Measurements from ENCODE around the gene PRKN.

Gene PRKN

DNA sequence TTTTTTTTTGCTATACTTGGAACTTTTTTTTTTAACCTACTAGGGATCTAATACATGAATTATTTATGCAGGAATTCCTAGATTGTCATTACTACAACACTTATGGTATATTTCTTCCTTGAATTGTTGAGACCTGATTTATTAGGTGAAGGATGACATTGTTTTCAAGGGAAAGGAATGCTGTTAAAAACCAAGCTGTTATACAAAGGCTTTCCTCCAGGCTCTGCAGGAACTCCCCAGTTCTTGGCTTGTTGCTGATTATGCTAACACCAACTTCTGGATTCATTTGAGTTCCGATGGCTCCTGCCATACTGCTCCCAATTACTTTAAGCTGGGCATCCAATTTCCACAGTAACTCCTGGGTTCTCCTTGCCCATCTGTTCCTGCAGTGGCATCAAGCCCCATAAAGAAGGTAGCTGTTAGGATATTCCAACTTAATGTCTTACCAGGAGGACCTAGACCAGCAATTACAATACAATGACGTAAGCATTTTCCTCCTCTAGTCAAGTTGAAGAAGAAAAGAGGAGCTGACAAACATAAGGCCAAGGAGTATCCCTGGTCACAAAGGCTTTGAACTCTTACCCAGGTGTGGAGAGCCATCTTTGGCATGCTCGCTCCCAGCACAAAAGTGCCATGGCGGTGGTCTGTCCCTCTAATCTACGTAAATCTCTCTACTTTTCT, 1237.8 kb downstream of the PRKN start:
- DNase-seq (ENCODE audit: low read depth): no peak
- H3K4me3 ChIP-seq (ENCODE audit: low read depth, low read length): no peak overlapping the region
- TF ChIP-seq, protein P1, sequence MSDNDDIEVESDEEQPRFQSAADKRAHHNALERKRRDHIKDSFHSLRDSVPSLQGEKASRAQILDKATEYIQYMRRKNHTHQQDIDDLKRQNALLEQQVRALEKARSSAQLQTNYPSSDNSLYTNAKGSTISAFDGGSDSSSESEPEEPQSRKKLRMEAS (IDR thresholded peaks at IDR 0.05; ENCODE audit: low read depth, low read length): no peak
- no peak for TF ChIP-seq POLR2A (IDR thresholded peaks at IDR 0.05; ENCODE audit: extremely low read depth, insufficient read length)
- TF ChIP-seq, protein P2, sequence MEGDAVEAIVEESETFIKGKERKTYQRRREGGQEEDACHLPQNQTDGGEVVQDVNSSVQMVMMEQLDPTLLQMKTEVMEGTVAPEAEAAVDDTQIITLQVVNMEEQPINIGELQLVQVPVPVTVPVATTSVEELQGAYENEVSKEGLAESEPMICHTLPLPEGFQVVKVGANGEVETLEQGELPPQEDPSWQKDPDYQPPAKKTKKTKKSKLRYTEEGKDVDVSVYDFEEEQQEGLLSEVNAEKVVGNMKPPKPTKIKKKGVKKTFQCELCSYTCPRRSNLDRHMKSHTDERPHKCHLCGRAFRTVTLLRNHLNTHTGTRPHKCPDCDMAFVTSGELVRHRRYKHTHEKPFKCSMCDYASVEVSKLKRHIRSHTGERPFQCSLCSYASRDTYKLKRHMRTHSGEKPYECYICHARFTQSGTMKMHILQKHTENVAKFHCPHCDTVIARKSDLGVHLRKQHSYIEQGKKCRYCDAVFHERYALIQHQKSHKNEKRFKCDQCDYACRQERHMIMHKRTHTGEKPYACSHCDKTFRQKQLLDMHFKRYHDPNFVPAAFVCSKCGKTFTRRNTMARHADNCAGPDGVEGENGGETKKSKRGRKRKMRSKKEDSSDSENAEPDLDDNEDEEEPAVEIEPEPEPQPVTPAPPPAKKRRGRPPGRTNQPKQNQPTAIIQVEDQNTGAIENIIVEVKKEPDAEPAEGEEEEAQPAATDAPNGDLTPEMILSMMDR (IDR thresholded peaks at IDR 0.05; ENCODE audit: low read depth, low read length): no peak
- TF ChIP-seq MYC (IDR thresholded peaks at IDR 0.05; ENCODE audit: low read depth, low read length): no peak

DNA sequence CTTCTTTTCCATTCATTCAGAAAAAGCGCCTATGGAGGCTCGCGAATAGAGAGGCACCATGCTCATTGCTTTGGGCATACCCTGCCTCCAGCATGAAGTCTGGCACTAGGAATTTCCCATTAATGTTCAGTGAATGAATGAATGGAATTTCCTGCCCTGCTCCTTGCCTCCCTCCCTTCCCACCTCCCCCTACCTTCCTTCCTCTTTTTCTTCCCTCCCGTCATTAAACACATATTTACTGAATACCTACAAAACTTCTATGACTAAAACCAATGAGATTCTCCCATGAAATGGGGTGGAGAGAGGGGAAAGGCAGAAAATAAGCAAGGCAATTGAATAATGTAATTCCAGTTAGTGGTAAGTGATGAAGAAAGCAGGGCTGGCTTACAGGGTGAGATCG, 1239.9 kb downstream of the PRKN start:
- no peak for DNase-seq (ENCODE audit: low read depth)
- H3K4me3 ChIP-seq (ENCODE audit: low read depth, low read length): no peak overlapping the region
- TF ChIP-seq, protein P1 (IDR thresholded peaks at IDR 0.05; ENCODE audit: low read depth, low read length): no peak
- TF ChIP-seq, protein P2 (IDR thresholded peaks at IDR 0.05; ENCODE audit: low read depth, low read length): no peak
- TF ChIP-seq POLR2A (IDR thresholded peaks at IDR 0.05; ENCODE audit: extremely low read depth, insufficient read length) (no peak), MYC (IDR thresholded peaks at IDR 0.05; ENCODE audit: low read depth, low read length) (no peak)

DNA sequence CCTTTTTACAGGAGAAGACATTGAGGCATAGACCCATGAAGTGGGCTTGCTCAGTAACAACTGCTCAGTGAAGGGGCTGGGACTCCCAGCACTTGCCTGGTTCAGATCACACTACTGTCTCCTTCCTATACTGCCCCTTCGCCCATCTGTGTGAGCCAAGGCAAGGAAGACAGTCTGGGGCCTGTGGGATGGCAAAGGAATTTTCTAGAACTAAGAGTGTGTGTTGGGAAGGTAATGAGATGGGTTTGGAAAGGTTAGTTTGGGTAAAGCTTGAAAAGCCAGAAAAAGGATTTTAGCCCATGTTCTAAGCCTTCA, 1240.4 kb downstream of the PRKN start:
- DNase-seq (ENCODE audit: low read depth): no peak
- no peak overlapping the region for H3K4me3 ChIP-seq (ENCODE audit: low read depth, low read length)
- TF ChIP-seq, protein P1 (IDR thresholded peaks at IDR 0.05; ENCODE audit: low read depth, low read length): no peak
- TF ChIP-seq, protein P2 (IDR thresholded peaks at IDR 0.05; ENCODE audit: low read depth, low read length): no peak
- TF ChIP-seq POLR2A (IDR thresholded peaks at IDR 0.05; ENCODE audit: extremely low read depth, insufficient read length): no peak
- TF ChIP-seq MYC (IDR thresholded peaks at IDR 0.05; ENCODE audit: low read depth, low read length): no peak

DNA sequence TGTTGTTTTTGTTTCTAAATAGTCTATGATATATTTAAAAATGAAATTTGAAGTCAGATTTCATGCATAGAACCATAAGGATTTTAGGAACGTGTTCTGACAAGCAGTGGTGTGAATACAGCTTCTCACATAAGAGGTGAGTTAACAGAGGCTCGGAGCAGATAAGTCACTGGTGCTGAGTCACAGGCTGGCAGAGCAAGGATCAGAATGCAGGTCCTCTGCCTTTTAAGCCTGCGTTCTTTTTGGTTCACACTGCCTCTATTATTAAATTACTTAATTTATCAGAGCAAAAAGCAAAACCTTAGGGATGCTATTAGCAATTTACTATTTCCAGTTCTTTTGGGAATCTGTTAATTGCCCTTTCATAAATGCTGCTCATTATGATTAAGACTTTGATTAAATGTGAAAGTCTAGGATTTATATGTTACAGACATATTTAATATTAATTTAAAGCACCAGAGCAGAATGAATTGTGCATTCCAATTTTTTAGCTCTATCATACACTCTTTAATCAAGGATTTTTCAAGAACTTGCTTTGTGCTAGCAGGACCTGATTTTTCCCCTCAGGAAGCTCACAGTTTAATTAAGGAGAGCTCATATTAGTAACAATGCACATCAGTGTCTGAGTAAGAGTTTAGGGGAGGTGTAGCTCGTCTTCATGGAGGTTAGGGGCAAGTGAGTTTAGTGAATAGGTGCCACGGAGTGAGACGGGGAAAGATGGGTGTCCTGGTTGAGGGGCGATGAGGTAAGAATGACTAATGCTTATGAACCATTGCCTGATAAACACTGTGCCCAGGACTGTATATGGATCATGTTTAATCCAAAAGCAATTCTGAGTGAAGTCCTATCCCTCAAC, 1241.0 kb downstream of the PRKN start:
- DNase-seq (ENCODE audit: low read depth): no peak
- H3K4me3 ChIP-seq (ENCODE audit: low read depth, low read length): no peak overlapping the region
- TF ChIP-seq, protein P1 (IDR thresholded peaks at IDR 0.05; ENCODE audit: low read depth, low read length): no peak
- TF ChIP-seq, protein P2 (IDR thresholded peaks at IDR 0.05; ENCODE audit: low read depth, low read length): no peak
- TF ChIP-seq MYC (IDR thresholded peaks at IDR 0.05; ENCODE audit: low read depth, low read length) (no peak), POLR2A (IDR thresholded peaks at IDR 0.05; ENCODE audit: extremely low read depth, insufficient read length) (no peak)

DNA sequence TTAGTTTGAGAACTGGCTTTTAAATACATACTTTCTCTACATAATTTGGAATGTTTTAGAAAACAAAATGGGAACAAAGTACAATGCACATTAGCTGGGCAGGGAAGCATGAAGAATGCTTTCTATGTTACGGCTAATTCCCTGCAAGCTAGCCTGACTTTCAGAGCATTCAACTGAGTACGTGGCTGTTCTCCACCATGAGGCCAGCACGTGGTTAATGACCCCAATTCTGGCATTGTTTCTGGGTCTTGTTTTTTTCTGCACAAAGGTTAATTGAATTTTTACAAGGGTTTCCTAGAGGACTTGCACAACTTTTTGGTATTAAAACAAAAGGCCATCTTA, 1245.1 kb downstream of the PRKN start:
- no peak for DNase-seq (ENCODE audit: low read depth)
- H3K4me3 ChIP-seq (ENCODE audit: low read depth, low read length): no peak overlapping the region
- no peak for TF ChIP-seq POLR2A (IDR thresholded peaks at IDR 0.05; ENCODE audit: extremely low read depth, insufficient read length)
- TF ChIP-seq, protein P1 (IDR thresholded peaks at IDR 0.05; ENCODE audit: low read depth, low read length): no peak
- no peak for TF ChIP-seq MYC (IDR thresholded peaks at IDR 0.05; ENCODE audit: low read depth, low read length)
- TF ChIP-seq, protein P2 (IDR thresholded peaks at IDR 0.05; ENCODE audit: low read depth, low read length): no peak
